ENCODE measurements around the gene CXCL17.
"Not testable (repeated sequence)": the region's sequence is repeated elsewhere in the genome, so short reads cannot be mapped to it uniquely, and the experiment has no call there.

The CXCL17 gene

GRCh38 chr19:42442833-42443232 lies at the start of gene CXCL17:
Gene CXCL17 (minus strand): TSS chr19:42442946. CDS start chr19:42442832, 114 bp downstream.
- no peak for DNase-seq

- DNase-seq: no peak
These were observed 46.2 kb upstream of the CXCL17 start for GRCh38 chr19:42488783-42489521.

DNA sequence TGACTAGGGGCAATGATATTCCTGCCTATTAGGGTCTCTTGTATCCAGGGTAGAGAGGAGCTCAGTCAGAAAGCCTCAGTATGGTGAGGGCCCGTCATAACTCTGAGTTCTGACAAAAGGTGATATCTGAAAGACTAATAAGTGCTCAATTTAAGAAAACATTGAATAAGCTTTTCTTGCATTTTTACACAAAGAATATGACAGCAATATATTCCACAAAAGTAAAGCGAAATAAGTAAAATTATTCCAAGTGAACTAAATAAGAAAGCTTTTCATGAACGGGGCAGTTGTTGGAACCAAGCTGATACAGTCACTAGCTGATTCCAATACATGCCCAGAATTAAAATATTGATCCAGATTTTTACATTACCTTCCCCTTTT lies 45.0 kb upstream of the CXCL17 start:
- DNase-seq: no peak

- DNase-seq: no peak
These were observed 44.5 kb upstream of the CXCL17 start for GRCh38 chr19:42487032-42487797.

DNA sequence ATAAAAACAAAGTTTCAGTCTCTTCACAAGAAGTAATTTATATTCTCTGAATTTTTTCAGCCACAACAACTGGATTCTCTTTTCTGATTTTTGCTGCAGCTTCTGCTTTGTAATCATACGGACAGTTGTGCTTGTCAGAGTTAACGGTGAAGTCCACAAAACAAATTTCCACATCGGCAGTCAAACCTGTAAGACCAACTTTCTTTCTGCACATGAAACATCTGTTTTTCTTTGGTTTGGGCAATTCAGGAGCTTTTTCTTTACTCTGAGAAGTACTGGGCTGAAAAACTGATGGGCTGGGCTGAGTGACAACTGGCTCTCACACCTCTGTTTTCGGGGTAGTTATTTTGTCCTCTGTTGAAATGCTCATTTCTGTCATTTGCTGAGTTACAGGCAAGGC lies 42.3 kb upstream of the CXCL17 start:
- DNase-seq: not testable (repeated sequence)

DNA sequence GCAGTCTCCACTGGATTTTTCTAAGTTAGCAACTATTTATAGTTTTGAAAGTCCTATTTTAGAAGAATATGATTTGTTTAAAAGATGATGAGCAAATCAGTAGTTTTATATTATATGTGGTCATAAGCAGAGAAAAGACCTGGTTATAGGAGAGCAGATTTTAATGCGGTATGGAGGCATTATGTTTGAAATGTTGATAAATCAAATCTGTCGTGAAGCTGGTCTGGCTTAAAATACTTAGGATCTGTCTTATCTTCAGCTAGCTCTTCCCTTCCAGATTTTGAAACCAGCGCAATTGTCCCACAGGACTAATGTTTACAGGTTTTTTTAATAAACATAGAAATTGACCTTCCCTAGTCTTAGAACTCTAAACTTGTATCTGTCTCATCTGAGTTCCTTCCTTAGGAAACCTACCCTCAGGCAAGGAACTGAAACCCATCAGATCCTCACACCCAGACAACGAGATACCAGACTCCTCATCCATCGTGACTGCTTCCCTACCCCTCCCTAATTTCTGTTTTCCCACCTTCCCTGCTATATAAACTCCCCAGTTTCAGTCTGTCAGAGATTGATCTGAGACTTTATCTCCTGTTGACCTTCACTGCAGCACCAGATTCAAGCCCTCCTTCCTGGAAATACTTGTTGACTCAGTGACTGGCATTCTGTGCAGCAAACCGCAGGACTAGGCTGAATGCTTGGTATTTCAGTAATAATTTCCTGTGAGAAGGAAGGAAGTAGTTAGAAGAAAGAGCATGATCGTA lies 37.8 kb upstream of the CXCL17 start:
- DNase-seq: peak; percentile 21

GRCh38 chr19:42479736-42480135 lies 37.0 kb upstream of the CXCL17 start:
- DNase-seq: no peak

DNA sequence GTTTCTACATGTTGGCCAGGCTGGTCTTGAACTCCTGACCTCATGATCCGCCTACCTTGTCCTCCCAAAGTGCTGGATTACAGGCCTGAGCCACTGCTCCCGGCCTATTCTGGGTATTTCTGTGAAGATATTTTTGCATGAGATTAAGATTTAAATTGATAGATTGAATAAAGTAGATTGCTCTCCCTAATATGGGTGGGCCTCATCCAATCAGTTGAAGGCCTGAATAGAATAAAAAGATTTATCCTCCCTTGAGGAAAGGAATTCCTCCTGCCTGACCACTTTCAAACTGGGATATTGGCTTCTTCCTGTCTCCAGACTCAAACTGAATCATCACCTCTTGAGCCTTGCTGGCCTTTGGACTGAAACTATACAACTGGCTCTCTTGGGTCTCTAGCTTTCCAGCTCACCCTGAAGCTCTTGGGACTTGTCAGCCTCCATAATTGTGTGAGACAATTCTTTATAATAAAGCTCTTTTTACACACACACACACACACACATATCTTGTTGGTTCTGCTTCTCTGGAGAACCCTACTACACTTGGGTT lies 36.1 kb upstream of the CXCL17 start:
- no peak for DNase-seq

DNA sequence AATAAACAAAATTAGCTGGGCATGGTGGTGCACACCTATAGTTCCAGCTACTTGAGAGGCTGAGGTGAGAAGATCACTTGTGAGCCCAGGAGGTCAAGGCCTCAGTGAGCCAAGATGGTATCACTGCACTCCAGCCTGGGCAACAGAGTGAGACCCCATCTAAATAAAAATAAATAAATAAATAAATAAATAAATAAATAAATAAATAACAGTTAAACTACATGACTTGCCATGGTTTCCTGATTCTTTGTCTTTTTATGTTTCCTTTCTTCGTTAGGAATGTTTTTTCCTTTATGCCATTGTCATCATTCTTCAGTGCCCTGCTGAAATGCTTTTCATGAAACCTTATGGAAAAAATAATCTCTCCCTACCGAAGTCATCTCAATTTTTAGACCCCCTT lies 35.2 kb upstream of the CXCL17 start:
- no peak for DNase-seq

DNA sequence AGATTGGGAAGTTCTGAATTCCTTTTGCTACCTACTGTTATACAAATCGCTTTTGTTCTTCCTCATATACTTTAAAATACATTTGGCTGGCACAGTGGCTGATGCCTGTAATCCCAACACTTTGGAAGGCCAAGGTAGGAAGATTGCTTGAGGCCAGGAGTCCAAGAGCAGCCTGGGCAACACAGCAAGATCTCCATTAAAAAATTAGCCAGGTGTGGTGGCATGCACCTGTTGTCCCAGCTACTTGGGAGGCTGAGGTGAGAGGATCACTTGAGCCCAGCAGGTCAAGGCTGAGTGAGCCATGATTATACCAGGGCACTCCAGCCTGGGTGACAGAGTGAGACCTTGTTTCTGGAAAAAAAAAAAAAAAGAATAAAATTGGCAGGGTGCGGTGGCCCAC lies 34.4 kb upstream of the CXCL17 start:
- no peak for DNase-seq

- no peak for DNase-seq
These were observed 32.6 kb upstream of the CXCL17 start for GRCh38 chr19:42475366-42475765.

GRCh38 chr19:42474743-42475142 lies 32.0 kb upstream of the CXCL17 start:
- DNase-seq: no peak

DNA sequence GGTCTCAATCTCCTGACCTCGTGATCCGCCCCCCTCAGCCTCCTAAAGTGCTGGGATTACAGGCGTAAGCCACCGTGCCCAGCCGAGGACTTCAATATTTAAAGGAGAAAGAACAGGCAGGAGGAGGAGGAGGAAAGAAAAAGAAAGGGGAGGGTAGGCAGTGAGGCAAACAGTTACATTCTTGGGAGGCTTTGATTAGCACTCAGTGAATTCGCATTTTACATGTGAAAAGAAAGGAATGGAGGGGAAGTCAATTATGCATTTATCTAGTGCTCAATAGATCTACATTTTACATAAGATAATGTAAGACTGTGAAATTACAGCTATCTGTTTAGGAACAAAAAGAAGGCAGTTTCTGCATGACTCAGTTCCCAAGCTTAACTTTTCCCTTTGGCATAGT lies 30.9 kb upstream of the CXCL17 start:
- no peak for DNase-seq

- no peak for DNase-seq
These were observed 29.8 kb upstream of the CXCL17 start for GRCh38 chr19:42472402-42473147.

DNA sequence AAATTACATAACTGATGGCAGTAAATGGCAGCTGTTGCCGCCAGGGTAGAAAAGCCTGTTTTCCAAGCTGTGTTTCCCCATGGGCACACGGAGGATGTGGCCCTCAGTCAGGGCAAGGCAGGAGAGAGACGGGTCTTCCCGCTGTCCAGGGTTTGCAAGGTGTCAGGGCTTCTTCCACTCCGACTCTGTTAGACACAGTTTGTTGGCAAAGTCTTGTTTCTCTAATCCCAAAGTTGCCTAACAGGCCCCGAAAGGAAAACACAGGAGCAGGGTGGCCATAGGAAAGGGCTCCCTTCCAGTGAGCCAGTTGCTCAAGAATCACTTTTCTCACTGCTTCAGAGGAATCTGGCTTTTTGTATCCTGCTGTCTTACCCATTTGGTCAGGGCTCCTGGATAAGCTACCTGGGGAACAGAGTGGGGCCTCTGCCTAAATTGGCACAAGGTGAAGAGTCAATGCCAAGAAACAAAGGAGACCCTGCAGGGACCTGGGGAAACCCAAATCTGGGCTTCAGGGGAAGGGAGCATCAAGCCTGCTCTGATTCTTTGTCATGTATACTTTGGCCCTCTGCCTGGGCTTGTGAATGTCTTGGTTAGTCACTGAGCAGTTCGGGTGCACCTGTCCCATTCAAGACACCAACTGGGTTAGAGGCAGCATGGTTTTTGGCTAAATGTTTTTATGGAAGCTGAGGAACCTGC lies 29.0 kb upstream of the CXCL17 start:
- DNase-seq: no peak

DNA sequence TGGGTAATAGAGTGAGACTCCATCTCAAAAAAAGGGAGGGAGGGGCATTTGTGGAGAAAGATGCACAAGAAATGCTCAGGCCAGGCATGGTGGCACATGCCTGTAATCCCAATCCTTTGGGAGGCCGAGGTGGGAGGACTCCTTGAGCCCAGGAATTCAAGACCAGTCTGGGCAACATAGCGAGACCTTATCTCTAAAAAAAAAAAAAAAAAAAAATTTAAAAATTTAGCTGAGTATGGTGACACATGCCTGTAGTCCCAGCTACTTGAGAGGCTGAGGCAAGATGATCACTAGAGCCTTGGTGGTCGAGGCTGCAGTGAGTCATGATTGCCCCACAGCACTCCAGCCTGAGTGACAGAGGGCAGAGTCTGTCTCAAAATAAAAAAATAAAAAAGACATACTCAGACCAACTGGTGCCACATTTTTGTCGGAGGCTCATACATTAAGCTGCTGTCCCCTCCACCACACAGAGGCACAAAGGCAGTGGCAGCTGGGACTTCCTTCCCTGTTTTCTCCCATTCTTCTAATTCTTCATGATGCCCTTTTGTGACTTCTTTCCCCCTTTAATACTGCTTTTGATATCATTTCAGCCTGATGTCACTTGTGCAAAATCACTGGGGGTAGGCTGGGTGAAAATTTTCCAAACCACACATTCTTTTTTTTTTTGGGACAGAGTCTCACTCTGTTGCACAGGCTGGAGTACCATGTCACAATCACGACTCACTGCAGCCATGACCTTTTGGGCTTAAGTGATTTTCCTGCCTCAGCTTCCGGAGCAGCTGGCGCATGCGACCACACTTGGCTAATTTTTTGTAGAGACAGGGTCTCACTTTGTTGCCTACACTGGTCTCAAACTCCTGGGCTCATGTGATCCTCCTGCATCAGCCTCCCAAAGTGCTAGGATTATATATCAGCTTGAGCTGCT lies 26.8 kb upstream of the CXCL17 start:
- DNase-seq: no peak

GRCh38 chr19:42468273-42468796 lies 25.6 kb upstream of the CXCL17 start:
- DNase-seq: no peak

- no peak for DNase-seq
These were observed 24.5 kb upstream of the CXCL17 start for GRCh38 chr19:42467183-42467760.

DNA sequence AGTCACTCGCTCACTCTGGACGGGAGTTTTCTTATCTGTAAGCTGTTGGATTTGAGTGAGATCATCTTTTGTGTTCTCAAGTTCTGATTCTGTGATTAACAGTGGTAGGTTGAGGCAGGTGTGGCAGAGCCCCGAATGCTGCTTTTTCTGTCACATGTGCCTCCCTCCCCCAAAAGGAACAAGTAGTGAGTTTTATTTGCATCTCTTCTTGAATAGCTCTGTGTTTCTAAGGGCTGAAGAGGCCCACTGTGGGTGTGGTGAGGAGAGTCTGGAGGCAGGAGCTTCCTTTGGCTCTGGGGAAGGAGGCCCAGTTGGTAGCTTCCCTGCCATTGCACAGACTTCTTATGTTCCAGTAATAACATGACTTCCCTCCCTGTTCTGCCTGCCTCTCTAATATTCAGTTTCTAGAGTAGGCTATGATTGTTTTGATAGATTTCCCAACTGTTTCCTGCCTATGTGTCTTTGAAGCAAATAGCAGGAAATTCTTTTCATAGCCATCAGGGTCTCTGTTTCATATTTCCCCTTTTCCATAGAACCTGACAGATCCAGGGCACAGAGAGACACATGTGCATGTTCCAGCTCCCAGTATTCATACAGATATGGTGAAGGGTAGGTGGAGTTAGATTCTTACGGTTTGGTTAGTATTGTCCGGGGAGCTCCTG lies 23.9 kb upstream of the CXCL17 start:
- DNase-seq: no peak

- DNase-seq: no peak
These were observed 23.1 kb upstream of the CXCL17 start for GRCh38 chr19:42465827-42466280.

All from activated CD8-positive, alpha-beta memory T cell treated with anti-CD3 and anti-CD28 coated beads, Interleukin-2, amount 50 U/mL, for 4 hours (primary cell).